Panc1 (cell line): ENCODE data around the gene APOL6.

Experiments
- CTCF ChIP-seq: fragments of 450-650 bp; IDR thresholded peaks from 2 replicates; pipeline ENCODE4 v1.5.1; 2017; ENCODE audit warnings: mild to moderate bottlenecking
- POLR2AphosphoS5 ChIP-seq: IDR thresholded peaks from 2 replicates; pipeline ENCODE4 v1.6.1; 2012; ENCODE audit warnings: mild to moderate bottlenecking, low read depth, low read length, moderate library complexity

DNA sequence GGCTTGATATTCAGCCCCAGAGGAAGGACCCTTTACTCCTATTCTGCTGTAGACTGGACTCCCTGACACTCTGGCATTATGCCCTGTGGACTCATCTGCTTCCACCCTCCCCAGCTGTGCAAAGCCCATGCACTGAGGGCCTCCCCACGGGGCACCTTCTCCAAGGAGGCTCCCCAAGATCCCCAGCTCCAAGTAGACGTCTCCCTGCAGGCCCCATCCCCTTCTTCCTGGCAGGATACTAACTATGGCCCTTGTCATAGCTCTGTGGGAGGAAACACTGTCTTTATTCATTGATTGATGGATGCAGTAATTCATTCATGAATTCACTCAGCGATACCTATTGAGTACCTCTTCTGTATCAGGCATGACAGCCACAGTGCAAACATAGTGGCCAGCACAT is 15.3 kb upstream of the APOL6 start:
- TF ChIP-seq CTCF (no peak), POLR2AphosphoS5 (no peak)
